Left ventricle myocardium inferior (tissue), 1 donor: Measurements from ENCODE around the gene FRMD4A. TPM values are rescaled to one million over a fixed set of nuclear protein-coding genes. Genes with fewer than 3 reads are reported as not detected.

Source experiments
- DNase-seq: peaks from one replicate; pipeline ENCODE4 v3.0.0-alpha.2; 2020
- H3K27ac ChIP-seq: fragments of 200-600 bp; replicated peaks from 2 replicates; pipeline ENCODE4 v1.8.0; 2021
- H3K27me3 ChIP-seq: fragments of 200-600 bp; 2 replicates; pipeline ENCODE4 v1.8.0; 2021; ENCODE audit warnings: low read depth
- H3K36me3 ChIP-seq: fragments of 200-600 bp; 2 replicates; pipeline ENCODE4 v1.8.0; 2021
- H3K4me1 ChIP-seq: fragments of 200-600 bp; 2 replicates; pipeline ENCODE4 v1.8.0; 2021
- H3K4me3 ChIP-seq: fragments of 200-600 bp; 2 replicates; pipeline ENCODE4 v1.8.0; 2021; ENCODE audit warnings: mild to moderate bottlenecking, moderate library complexity
- H3K9me3 ChIP-seq: fragments of 200-600 bp; replicated peaks from 2 replicates; pipeline ENCODE4 v1.8.0; 2021
- intact Hi-C: fragments of 100-400 bp; cut with micrococcal nuclease; formaldehyde crosslinking; loops from one replicate; pipeline ENCODE4 v1.11.0; 2022
- total RNA-seq: library from RNA; stranded (reverse); fragmentation: NEBNext Ultra II Directional; extraction: Animal tissue kit (Norgen Biotek cat#: 25700); gene quantifications from one replicate; pipeline ENCODE4 v1.2.1, GENCODE V29; 2021
- TF ChIP-seq, protein P1 (sequence below): fragments of 200-600 bp; IDR thresholded peaks from 2 replicates; pipeline ENCODE4 v1.8.0; 2021; ENCODE audit warnings: antibody characterized with exemption, mild to moderate bottlenecking, borderline replicate concordance
- donor health status: DM: no; HTN: yes; CAD: no; lungs with severe emphysema.

Gene FRMD4A
- total RNA-seq, 1 donor from 2014 or later: 26.1 TPM

DNA sequence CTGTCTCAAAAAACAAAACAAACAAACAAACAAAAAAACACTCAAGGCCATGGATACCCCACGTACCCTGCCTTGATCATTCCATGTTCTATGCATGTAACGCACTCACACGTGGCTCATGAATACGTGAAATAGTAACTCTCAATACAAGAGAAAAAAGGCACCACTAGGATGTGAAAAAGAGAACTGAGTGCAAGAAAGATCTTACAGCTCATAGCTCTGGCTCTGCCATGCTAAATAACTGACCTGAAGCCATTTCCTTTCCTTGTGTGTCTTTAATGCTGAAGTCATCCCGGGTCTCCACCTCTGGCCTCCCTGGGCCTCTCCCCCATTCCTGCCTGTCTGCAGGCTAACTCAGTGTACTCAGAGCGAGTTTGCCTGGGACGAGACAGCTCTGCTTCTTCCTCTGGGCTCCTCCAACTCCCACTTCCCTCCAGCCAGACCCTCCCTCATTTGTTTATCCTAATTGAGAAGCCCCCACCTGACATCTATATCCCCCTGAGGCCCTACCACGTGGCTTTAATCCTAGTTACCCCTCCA lies 626.7 kb downstream of the FRMD4A start:
- intact Hi-C loops: no loop called here
- no peak for DNase-seq
- peak overlapping the region; percentile 90 for H3K27ac ChIP-seq
- no peaks in the 10 kb centered on the region for H3K27me3 ChIP-seq
- peaks cover 28% of the 10 kb centered on the region for H3K36me3 ChIP-seq
- peak overlapping the region; percentile 74 for H3K4me3 ChIP-seq
- H3K9me3 ChIP-seq: no peaks in the 10 kb centered on the region
- H3K4me1 ChIP-seq: peaks cover 88% of the 10 kb centered on the region
- TF ChIP-seq, protein P1, sequence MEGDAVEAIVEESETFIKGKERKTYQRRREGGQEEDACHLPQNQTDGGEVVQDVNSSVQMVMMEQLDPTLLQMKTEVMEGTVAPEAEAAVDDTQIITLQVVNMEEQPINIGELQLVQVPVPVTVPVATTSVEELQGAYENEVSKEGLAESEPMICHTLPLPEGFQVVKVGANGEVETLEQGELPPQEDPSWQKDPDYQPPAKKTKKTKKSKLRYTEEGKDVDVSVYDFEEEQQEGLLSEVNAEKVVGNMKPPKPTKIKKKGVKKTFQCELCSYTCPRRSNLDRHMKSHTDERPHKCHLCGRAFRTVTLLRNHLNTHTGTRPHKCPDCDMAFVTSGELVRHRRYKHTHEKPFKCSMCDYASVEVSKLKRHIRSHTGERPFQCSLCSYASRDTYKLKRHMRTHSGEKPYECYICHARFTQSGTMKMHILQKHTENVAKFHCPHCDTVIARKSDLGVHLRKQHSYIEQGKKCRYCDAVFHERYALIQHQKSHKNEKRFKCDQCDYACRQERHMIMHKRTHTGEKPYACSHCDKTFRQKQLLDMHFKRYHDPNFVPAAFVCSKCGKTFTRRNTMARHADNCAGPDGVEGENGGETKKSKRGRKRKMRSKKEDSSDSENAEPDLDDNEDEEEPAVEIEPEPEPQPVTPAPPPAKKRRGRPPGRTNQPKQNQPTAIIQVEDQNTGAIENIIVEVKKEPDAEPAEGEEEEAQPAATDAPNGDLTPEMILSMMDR: no peak

DNA sequence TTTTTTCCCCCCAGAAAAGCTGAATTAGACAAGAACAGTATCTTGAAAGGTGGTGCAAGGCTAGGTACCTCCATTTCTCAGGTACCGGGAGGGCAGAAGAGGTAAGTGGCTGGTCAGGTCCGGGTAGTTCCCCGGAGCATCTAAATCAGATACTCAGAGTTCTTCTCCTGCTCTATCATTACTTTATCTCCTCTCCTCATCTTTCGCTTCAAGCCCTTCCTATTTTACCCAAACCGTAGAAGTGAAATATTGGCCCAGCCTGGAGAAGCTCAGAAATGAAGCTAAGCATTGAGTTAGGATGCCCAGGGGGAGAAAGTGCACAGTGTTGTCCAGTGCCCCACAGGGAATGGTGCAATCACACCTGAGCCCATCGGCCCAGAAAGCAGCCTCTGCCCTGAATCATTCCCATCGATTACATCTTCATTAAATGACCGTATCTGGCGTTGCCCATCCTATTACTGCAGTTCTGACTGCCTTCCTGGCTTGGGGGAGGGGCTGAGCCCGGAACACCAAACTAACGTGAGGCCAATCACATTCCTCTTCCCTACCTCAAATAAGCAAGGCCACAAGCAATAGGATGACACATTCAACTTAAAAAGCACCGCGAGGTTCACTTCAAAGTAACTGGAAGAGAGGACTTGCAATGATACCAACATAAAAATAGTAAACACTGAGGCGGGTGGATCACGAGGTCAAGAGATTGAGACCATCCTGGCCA lies 627.5 kb downstream of the FRMD4A start:
- intact Hi-C loops: no loop called here
- H3K4me3 ChIP-seq: no peak overlapping the region
- H3K4me1 ChIP-seq: peaks cover 88% of the 10 kb centered on the region
- peak overlapping the region; percentile 90 for H3K27ac ChIP-seq
- H3K27me3 ChIP-seq: no peaks in the 10 kb centered on the region
- peaks cover 36% of the 10 kb centered on the region for H3K36me3 ChIP-seq
- H3K9me3 ChIP-seq: no peaks in the 10 kb centered on the region
- no peak for DNase-seq
- TF ChIP-seq, protein P1: no peak

DNA sequence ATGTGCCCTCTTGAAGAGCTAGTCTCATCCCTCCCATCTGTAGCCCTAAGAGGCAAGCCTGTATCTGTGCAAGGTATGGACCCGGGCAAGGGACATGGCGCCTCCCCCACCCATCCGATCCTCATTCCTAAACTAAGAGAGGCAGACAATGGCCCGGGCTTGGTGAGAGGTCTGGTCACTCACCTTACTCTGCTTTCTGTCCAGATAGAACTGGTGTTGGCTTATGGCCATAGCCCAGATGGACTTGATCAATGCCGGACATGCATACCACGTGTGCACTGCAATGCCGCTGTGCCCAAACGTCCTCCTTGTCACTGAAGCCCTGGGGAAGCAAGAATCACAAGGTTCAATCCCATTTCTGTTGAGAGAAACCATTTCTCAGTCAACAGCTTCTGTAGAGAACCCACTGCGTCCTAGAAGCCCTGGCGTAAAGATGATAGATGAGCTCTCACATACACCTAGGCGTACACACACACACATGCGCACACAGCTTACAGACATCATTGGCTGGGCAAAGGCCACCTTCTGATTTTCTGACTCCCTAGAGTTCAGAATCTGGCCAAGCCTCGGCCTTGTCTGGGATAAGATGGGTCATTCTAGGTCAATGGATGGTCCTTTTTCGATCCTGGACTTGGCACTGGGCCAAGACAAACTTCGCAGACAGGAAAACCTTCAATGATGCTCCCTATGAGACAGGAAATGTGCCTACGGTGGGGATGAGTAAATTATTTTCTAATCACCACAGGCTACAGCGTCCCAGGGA lies 629.4 kb downstream of the FRMD4A start:
- no peak overlapping the region for H3K4me3 ChIP-seq
- no peak for DNase-seq
- no peaks in the 10 kb centered on the region for H3K9me3 ChIP-seq
- TF ChIP-seq, protein P1: no peak
- intact Hi-C loops: no loop called here
- peak overlapping the region; percentile 16 for H3K27ac ChIP-seq
- no peaks in the 10 kb centered on the region for H3K27me3 ChIP-seq
- H3K4me1 ChIP-seq: peaks cover 89% of the 10 kb centered on the region
- H3K36me3 ChIP-seq: peaks cover 41% of the 10 kb centered on the region

DNA sequence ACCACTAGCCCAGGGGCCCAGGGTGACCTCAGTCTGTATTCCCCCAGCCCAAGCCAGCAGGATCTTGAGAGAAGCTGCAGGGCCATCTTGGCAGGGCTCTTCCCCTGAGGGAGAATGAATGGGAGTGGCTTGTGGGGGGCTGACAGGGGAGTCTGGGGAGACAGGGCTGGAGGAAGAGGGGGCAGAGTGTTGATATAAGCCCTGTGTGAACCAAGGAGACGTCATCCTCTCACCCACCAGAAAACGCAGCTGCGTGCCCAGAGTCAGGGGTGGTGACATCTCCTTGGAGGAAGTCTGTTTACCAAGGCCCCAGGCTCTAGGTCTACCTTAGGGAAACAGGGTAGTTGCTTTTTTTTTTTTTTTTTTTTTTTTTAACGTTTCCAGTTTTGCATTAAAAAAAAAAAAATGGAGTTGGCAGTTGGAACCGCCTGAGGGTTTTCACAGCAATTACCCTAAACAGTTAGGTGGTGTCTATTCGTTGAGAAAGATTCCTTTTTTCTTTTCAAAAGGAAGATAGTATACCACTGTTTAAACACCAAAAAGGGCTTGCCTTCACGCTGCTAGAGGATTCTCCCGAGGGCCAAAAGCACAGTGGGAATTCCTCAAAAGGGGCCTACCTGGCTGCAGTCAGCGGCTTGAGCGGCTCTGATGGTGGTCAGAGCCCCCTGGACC lies 630.1 kb downstream of the FRMD4A start:
- peaks cover 89% of the 10 kb centered on the region for H3K4me1 ChIP-seq
- TF ChIP-seq, protein P1: no peak
- intact Hi-C loops: no loop called here
- no peaks in the 10 kb centered on the region for H3K27me3 ChIP-seq
- DNase-seq: no peak
- H3K9me3 ChIP-seq: no peaks in the 10 kb centered on the region
- H3K36me3 ChIP-seq: peaks cover 48% of the 10 kb centered on the region
- no peak overlapping the region for H3K4me3 ChIP-seq
- H3K27ac ChIP-seq: no peak overlapping the region

- peaks cover 56% of the 10 kb centered on the region for H3K36me3 ChIP-seq
- TF ChIP-seq, protein P1: no peak
- no peaks in the 10 kb centered on the region for H3K9me3 ChIP-seq
- H3K27ac ChIP-seq: peak overlapping the region; percentile 80
- no peak overlapping the region for H3K4me3 ChIP-seq
- DNase-seq: peak; percentile 61
- intact Hi-C loops: no loop called here
- no peaks in the 10 kb centered on the region for H3K27me3 ChIP-seq
- peaks cover 89% of the 10 kb centered on the region for H3K4me1 ChIP-seq
Observed at GRCh38 chr10:13699216-13699615, 631.5 kb downstream of the FRMD4A start.
